AG04449 (cell line): ENCODE results near the gene ARHGEF12.

Experiments
- CTCF ChIA-PET: fragments of 350-600 bp; formaldehyde crosslinking; extraction: SDS; loops from one replicate; lab custom pipeline; 2021; ENCODE audit warnings: antibody characterized with exemption; lab: Yijun Ruan, JAX
- POLR2A ChIA-PET: fragments of 400-600, 350-600 bp; formaldehyde crosslinking; extraction: SDS; loops from one replicate; lab custom pipeline; 2020; ENCODE audit warnings: antibody characterized with exemption, inconsistent platforms; lab: Yijun Ruan, JAX
- DNase-seq: peaks from one replicate; pipeline ENCODE4 v3.0.0-alpha.2; 2010; ENCODE audit warnings: low read depth, low spot score
- H3K4me3 ChIP-seq: 2 replicates; pipeline ENCODE4 v1.5.1; 2011; ENCODE audit warnings: low read depth, mild to moderate bottlenecking, control low read depth, low read length
- CTCF ChIP-seq: IDR thresholded peaks from one replicate; pipeline ENCODE4 v1.5.1; 2011; ENCODE audit warnings: mild to moderate bottlenecking, moderate library complexity, low read length, control low read depth, inconsistent platforms; ENCODE audit not compliant: insufficient read depth; ENCODE audit errors: missing control alignments

Gene ARHGEF12

GRCh38 chr11:120304526-120304925 is 31.7 kb upstream of the ARHGEF12 start:
- POLR2A ChIA-PET = no interaction called here

GRCh38 chr11:120305286-120305685 is 30.9 kb upstream of the ARHGEF12 start:
- POLR2A ChIA-PET = no interaction called here
- H3K4me3 ChIP-seq = no peak overlapping the region
- no peak for TF ChIP-seq CTCF
- no peak for DNase-seq
- CTCF ChIA-PET = interaction anchor here (0.6 to 25.6 kb wide), 10 partner anchors 8 to 199 kb away, joined by 3 to 1135 read pairs (median 66); partner anchors contain the start of gene POU2F3

More at GRCh38 chr11:120304526-120304925, 31.7 kb upstream of the ARHGEF12 start:
- CTCF ChIA-PET = interaction anchor here (0.6 to 25.6 kb wide), 17 partner anchors 8 to 187 kb away, joined by 3 to 1135 read pairs (median 15); partner anchors contain the start of gene POU2F3
- no peak overlapping the region for H3K4me3 ChIP-seq
- no peak for TF ChIP-seq CTCF
- DNase-seq = no peak

GRCh38 chr11:120306519-120307242 is 29.5 kb upstream of the ARHGEF12 start:
- ChIA-PET CTCF (interaction anchor here (0.7 to 25.6 kb wide), 13 partner anchors 7 to 151 kb away, joined by 3 to 1135 read pairs (median 5); partner anchors contain the start of gene POU2F3), POLR2A (interaction anchor here (1.2 kb wide), 1 partner anchor 20 kb away, joined by 3 read pairs; no protein-coding TSS in a partner anchor)
- peak; percentile 50 for DNase-seq
- H3K4me3 ChIP-seq = no peak overlapping the region
- peak; percentile 67 for TF ChIP-seq CTCF

GRCh38 chr11:120307476-120307875 is 28.7 kb upstream of the ARHGEF12 start:
- no peak for TF ChIP-seq CTCF
- ChIA-PET CTCF (interaction anchor here (1.2 to 25.6 kb wide), 9 partner anchors 8 to 136 kb away, joined by 3 to 1135 read pairs (median 29); partner anchors contain the start of gene POU2F3), POLR2A (interaction anchor here (1.2 kb wide), 1 partner anchor 19 kb away, joined by 3 read pairs; no protein-coding TSS in a partner anchor)

GRCh38 chr11:120308081-120308480 is 28.1 kb upstream of the ARHGEF12 start:
- CTCF ChIA-PET = interaction anchor here (0.9 to 25.6 kb wide), 8 partner anchors 8 to 141 kb away, joined by 3 to 1135 read pairs (median 20); partner anchors contain the start of gene POU2F3
- no peak overlapping the region for H3K4me3 ChIP-seq

More at GRCh38 chr11:120307476-120307875, 28.7 kb upstream of the ARHGEF12 start:
- DNase-seq = no peak
- no peak overlapping the region for H3K4me3 ChIP-seq

More at GRCh38 chr11:120308081-120308480, 28.1 kb upstream of the ARHGEF12 start:
- DNase-seq = no peak
- POLR2A ChIA-PET = no interaction called here
- TF ChIP-seq CTCF = no peak
